Measurements from ENCODE around the gene PWWP2A. TPM values are rescaled to one million over a fixed set of nuclear protein-coding genes. Genes with fewer than 3 reads are reported as not detected.

Gene PWWP2A
- total and polyA plus RNA-seq, 10 of the 15 experiments (the other 5 are each of a cell fraction or from before 2014, with no cell fraction given): 5.7 to 26.1 (median 17.7) TPM

DNA sequence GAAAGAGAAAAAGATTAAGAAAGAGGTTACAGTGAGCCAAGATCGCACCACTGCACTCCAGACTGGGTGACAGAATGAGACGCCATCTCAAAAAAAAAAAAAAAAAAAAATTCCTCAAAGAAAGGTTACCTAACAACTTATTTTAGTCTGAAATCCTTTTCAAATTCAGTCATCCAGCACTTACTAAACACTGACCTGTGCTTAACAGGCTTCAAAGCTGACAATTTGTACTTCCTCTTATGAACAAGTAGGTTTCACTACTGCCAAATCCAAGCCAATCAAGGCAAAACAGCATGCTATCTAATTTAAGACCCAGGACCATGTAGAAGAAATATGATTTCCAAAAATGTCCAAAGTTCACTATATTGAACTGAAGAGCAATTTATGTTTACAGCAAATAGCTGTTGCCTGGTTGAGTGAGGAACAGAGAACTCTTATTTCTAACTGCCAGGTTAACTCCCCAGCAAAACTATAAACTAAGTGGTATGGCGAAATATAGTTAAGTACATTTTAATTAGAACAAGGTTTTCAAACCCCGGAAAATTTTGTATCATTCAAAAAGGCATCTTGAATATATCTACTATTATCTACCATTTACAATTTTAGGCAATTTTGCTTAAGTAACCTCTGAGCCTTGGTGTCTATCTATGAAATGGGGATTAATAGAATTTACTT, 13.4 kb downstream of the PWWP2A start (continued):
- TF ChIP-seq ZNF217 (IDR thresholded peaks at IDR 0.05): no peak
- TF ChIP-seq, protein P1, sequence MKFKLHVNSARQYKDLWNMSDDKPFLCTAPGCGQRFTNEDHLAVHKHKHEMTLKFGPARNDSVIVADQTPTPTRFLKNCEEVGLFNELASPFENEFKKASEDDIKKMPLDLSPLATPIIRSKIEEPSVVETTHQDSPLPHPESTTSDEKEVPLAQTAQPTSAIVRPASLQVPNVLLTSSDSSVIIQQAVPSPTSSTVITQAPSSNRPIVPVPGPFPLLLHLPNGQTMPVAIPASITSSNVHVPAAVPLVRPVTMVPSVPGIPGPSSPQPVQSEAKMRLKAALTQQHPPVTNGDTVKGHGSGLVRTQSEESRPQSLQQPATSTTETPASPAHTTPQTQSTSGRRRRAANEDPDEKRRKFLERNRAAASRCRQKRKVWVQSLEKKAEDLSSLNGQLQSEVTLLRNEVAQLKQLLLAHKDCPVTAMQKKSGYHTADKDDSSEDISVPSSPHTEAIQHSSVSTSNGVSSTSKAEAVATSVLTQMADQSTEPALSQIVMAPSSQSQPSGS (IDR thresholded peaks at IDR 0.05; ENCODE audit: low read length): peak; percentile 50; the same call in 1 of the 2 replicates
- TF ChIP-seq MXI1 (IDR thresholded peaks at IDR 0.05; ENCODE audit: low read depth, low read length): no peak
- peak; percentile 46; the same call in 1 of the 2 replicates for TF ChIP-seq ZNF384 (IDR thresholded peaks at IDR 0.05; ENCODE audit: borderline replicate concordance, low read depth, low read length)
- TF ChIP-seq FOXM1 (IDR thresholded peaks at IDR 0.05; ENCODE audit: low read depth, low read length): peak; percentile 38; the same call in 1 of the 2 replicates
- no peak for TF ChIP-seq MTA3 (IDR thresholded peaks at IDR 0.05; ENCODE audit: borderline replicate concordance, low read length)
- peak; percentile 62 for TF ChIP-seq JUNB (IDR thresholded peaks at IDR 0.05)
- TF ChIP-seq, protein P2, sequence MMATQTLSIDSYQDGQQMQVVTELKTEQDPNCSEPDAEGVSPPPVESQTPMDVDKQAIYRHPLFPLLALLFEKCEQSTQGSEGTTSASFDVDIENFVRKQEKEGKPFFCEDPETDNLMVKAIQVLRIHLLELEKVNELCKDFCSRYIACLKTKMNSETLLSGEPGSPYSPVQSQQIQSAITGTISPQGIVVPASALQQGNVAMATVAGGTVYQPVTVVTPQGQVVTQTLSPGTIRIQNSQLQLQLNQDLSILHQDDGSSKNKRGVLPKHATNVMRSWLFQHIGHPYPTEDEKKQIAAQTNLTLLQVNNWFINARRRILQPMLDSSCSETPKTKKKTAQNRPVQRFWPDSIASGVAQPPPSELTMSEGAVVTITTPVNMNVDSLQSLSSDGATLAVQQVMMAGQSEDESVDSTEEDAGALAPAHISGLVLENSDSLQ (IDR thresholded peaks at IDR 0.05): peak; percentile 48
- TF ChIP-seq BACH1 (IDR thresholded peaks at IDR 0.05; ENCODE audit: borderline replicate concordance): no peak
- TF ChIP-seq NFIC (IDR thresholded peaks at IDR 0.05; ENCODE audit: low read depth, low read length): peak; percentile 30; the same call in 1 of the 2 replicates

DNA sequence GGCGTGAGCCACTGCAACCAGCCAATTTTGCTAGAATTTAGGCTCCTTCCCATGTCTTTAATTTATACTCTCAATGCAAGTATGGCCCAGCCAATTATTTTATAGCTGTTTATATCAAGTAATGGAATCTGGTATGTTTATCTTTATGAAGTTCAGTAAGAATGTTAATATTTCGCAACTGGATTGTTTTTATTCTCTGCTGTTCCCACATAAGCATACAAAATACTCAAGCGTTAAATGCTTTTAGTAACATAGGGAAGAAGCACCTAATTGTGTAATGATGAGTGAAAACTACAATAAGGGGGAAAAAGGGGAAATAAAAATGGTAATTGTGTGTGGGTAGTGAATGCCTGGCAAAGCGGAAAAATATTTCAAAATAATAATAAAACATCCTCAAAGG, 21.3 kb downstream of the PWWP2A start:
- ChIA-PET POLR2A (interaction anchor here (0.5 to 0.9 kb wide), 4 partner anchors 7 to 32 kb away, joined by 3 to 6 read pairs (median 4); partner anchors contain the start of gene PWWP2A), RAD21 (ENCODE audit: unreplicated experiment) (no interaction called here), CTCF (interaction anchor here (1.1 to 1.3 kb wide), 2 partner anchors 17 to 293 kb away, joined by 3 read pairs; no protein-coding TSS in a partner anchor), SMC1A (ENCODE audit: uncharacterized antibody, unreplicated experiment) (no interaction called here)
- Histone ChIP-seq H3K9me3 (replicated peaks; ENCODE audit: control insufficient read depth, insufficient read depth, low read length) (no peaks in the 10 kb centered on the region; the same call in 2 of the 3 replicates), H3K27ac (ENCODE audit: control insufficient read depth, insufficient read depth) (peak overlapping the region; percentile 60), H3K4me2 (ENCODE audit: control insufficient read depth, insufficient read depth) (peak overlapping the region; percentile 40), H4K20me1 (ENCODE audit: control insufficient read depth, insufficient read depth) (no peaks in the 10 kb centered on the region), H3K9ac (ENCODE audit: control insufficient read depth, insufficient read depth, low read length) (no peak overlapping the region), H2AFZ (ENCODE audit: control insufficient read depth, low read depth, low read length) (no peak overlapping the region), H3K4me1 (ENCODE audit: control insufficient read depth, insufficient read depth, low read length) (peaks cover 24% of the 10 kb centered on the region), H3K27me3 (replicated peaks in 1 of 2; ENCODE audit: control insufficient read depth in 2 of 2, insufficient read depth in 2 of 2, low read length in 1 of 2) (no peaks in the 10 kb centered on the region), H3K79me2 (ENCODE audit: control insufficient read depth, insufficient read depth, low read length) (peaks cover 17% of the 10 kb centered on the region), H3K36me3 (ENCODE audit: control insufficient read depth in 2 of 2, insufficient read depth in 2 of 2, low read length in 1 of 2) (peaks cover 0 to 12% of the 10 kb centered on the region in 2 experiments; a peak in 1 of 4 replicates), H3K4me3 (no peak overlapping the region)
- DNase-seq (ENCODE audit: low read depth, low spot score) (no peak), ATAC-seq (no peak), FAIRE-seq (no peak)
- no TSS peak for BruUV-seq (replicated peaks)
- in situ Hi-C loops (cut with MboI) (no loop called here), intact Hi-C loops (cut with micrococcal nuclease; ENCODE audit: unreplicated experiment) (no loop called here)
- WGBS (ENCODE audit: insufficient coverage, insufficient replicate concordance, low lambda C conversion rate, missing lambda C conversion rate): 83% methylated on average over 4 of the region's 4 CpGs
- no peak for TF ChIP-seq EP300 (IDR thresholded peaks at IDR 0.05; ENCODE audit: borderline replicate concordance in 1 of 2, control insufficient read depth in 1 of 2, low read depth in 2 of 2, low read length in 2 of 2)
- TF ChIP-seq NFIC (IDR thresholded peaks at IDR 0.05; ENCODE audit: low read depth, low read length): 0 out of 2 replicates have a peak, but pooled peaks have one; percentile 35
- peak in 1 of 2 experiments; percentile 17; a peak in 1 of 4 replicates for TF ChIP-seq IKZF2 (IDR thresholded peaks at IDR 0.05)
- no peak for TF ChIP-seq ZNF622 (IDR thresholded peaks at IDR 0.05)
- TF ChIP-seq, protein P3, sequence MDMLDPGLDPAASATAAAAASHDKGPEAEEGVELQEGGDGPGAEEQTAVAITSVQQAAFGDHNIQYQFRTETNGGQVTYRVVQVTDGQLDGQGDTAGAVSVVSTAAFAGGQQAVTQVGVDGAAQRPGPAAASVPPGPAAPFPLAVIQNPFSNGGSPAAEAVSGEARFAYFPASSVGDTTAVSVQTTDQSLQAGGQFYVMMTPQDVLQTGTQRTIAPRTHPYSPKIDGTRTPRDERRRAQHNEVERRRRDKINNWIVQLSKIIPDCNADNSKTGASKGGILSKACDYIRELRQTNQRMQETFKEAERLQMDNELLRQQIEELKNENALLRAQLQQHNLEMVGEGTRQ (IDR thresholded peaks at IDR 0.05; ENCODE audit: borderline replicate concordance, low read depth, low read length): no peak
- TF ChIP-seq, protein P4, sequence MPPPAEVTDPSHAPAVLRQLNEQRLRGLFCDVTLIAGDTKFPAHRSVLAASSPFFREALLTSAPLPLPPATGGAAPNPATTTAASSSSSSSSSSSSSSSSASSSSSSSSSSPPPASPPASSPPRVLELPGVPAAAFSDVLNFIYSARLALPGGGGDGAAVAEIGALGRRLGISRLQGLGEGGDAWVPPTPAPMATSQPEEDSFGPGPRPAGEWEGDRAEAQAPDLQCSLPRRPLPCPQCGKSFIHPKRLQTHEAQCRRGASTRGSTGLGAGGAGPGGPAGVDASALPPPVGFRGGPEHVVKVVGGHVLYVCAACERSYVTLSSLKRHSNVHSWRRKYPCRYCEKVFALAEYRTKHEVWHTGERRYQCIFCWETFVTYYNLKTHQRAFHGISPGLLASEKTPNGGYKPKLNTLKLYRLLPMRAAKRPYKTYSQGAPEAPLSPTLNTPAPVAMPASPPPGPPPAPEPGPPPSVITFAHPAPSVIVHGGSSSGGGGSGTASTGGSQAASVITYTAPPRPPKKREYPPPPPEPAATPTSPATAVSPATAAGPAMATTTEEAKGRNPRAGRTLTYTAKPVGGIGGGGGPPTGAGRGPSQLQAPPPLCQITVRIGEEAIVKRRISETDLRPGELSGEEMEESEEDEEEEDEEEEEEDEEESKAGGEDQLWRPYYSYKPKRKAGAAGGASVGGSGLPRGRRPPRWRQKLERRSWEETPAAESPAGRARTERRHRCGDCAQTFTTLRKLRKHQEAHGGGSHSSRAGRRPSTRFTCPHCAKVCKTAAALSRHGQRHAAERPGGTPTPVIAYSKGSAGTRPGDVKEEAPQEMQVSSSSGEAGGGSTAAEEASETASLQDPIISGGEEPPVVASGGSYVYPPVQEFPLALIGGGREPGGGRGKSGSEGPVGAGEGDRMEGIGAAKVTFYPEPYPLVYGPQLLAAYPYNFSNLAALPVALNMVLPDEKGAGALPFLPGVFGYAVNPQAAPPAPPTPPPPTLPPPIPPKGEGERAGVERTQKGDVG (CRISPR knock-in tag; IDR thresholded peaks at IDR 0.05): no peak

All from GM12878 (cell line).